GM18907 (cell line): ENCODE results near the gene RNASE1.
"Not testable (repeated sequence)": the region's sequence is repeated elsewhere in the genome, so short reads cannot be mapped to it uniquely, and the experiment has no call there.

Experiments
- ATAC-seq: cut with Tn5 transposase; IDR thresholded peaks from one replicate; pipeline ENCODE4 v1.9.1; 2021; ENCODE audit warnings: mild to moderate bottlenecking, moderate library complexity; ENCODE audit not compliant: unreplicated experiment

RNASE1 gene

DNA sequence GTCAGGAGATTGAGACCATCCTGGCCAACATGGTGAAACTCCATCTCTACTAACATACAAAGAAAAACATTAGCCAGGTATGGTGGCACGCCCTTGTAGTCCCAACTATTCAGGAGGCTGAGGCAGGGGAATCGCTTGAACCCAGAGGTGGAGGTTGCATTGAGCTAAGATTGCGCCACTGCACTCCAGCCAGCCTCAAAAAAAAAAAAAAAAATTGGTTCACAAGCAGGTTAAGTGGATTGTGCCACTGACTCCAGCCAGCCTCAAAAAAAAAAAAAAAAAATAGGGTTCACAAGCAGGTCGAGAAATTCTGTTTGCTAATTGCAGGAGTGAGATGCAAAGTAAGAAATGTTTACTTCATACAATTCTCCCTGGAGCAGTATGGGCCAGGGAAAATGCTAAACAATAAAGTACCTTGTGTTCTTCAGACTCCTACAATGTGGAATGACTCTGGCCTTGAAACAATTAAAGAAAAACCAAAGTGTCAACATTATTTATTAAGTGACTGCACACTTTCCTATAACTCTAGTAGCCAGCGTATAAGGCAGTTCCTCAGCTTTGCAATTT, 28.3 kb downstream of the RNASE1 start:
- ATAC-seq: no peak

DNA sequence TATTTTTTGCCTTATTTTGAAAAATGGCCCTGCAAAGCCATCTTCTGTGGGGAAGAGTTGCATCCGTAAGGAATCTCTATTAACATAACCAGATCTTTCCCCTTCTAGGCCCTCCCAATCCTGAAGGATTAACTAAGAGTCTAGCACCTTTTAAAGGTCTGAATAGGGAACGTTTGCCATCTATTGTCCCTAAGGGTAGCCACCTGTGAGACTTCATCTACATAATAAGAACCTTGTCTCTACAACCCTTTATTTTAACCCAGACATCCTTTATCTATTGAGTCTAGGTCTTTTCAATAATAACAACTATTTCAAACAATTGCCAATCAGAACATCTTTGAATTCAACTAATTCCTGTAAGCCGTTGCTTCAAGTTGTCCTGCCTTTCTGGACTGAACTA, 30.0 kb downstream of the RNASE1 start:
- no peak for ATAC-seq

- ATAC-seq: no peak
These were observed 33.2 kb downstream of the RNASE1 start for GRCh38 chr14:20769421-20769820.

GRCh38 chr14:20768593-20768892, 34.1 kb downstream of the RNASE1 start:
- ATAC-seq: no peak

DNA sequence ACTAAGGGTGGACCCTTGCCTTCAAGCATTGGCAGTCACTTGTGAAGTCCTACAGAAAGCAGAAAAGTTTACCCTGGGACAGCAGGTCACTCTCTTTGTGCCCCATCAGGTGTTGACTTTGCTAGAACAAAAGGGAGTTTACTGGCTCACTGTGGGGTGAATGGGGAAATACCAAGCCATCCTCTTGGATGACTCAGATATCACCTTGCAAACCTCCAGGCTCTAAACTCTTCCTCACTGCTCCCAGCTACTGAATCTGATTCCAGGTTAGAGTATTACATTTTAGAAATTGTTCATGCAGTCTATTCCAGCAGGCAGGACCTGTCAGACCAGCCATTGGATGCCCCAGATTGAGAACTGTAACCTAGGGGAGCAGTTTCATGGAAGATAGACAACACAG, 41.7 kb downstream of the RNASE1 start:
- peak; percentile 55 for ATAC-seq

DNA sequence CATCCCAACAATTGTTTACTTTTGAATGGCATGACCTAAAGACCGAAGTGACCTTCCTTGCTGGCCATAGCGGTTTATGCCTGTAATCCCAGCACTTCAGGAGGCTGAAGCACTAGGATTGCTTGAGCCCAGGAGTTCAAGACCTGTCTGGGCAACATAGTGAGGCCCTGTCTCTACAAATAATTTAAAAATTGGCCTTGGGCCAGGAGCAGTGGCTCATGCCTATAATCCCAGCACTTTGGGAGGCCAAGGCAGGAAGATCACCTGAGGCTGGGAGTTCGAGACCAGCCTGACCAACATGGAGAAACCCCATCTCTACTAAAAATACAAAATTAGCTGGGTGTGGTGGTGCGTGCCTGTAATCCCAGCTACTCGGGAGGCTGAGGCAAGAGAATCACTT, 43.2 kb downstream of the RNASE1 start:
- not testable (repeated sequence) for ATAC-seq

GRCh38 chr14:20757965-20758364, 44.7 kb downstream of the RNASE1 start:
- ATAC-seq: no peak

GRCh38 chr14:20755037-20755436, 47.6 kb downstream of the RNASE1 start:
- no peak for ATAC-seq

DNA sequence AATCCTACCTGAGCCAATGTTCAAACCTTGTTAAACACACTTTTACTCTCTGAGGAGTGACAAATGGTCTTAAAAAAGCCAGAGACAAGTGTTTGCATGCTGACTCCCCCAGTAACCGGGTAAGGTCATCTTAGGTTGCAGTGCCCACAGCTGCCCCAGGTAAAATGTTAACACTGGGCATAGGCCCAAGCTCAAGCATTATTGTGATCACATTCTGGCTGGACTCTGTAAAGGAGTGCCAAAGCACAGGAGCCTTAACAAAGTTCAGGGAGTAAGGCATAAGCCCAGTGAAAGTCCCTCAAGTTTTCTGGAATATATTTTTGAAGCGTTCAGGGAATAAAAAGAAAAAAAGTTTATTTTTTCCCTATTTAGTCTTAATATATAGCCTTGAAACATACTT, 48.3 kb downstream of the RNASE1 start:
- ATAC-seq: no peak

DNA sequence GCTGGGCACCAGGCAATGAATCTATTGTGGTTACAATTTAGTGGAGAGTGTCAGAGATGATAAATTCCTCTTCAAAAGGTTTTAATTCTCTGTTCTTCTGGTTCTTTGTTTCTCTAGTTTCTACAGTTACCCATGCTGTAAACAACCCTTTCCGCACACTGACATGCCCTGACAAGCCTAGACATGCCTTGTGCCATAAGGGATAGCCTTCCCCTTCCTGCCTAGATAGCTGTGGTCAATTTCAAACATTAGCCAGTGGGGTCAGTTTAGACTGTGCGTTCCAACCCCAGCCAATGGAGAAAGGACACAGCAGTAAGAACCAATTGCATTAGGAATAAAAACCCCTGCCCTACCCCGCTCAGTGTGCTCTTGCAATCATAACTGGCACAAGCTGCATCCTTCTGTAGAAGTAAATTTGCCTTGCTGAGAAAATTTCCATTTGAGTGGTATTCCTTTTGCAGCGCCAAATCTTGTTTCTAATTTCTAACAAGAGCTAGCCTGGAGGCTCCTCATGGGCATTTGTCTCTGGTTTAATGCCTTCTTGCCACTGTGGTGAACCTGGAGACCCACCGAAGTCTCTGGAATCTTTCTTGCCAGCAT, 50.6 kb downstream of the RNASE1 start:
- ATAC-seq: no peak
